Measurements from ENCODE around the gene RNASE2.
"Not testable (repeated sequence)": the region's sequence is repeated elsewhere in the genome, so short reads cannot be mapped to it uniquely, and the experiment has no call there.

DNA sequence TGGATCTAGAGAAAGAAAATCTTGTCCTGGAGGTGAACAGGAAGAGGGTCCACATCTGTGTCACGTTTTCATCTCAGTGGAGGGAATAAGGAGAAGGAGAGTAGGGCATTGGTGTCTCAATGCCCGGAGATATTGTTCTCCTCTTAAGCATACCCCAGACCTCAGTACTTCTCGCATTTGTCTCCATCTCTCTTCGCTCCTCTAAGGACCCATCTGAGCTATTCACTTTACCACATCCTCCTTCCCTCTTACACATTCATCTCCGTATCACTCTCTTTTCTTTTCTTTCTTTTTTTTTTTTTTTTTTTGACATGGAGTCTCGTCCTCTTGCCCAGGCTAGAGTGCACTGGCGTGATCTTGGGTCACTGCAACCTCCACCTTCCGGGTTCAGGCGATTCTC, 8.6 kb upstream of the RNASE2 start:
- not testable (repeated sequence) for TF ChIP-seq POLR2A (IDR thresholded peaks at IDR 0.05)
- TF ChIP-seq, protein P1, sequence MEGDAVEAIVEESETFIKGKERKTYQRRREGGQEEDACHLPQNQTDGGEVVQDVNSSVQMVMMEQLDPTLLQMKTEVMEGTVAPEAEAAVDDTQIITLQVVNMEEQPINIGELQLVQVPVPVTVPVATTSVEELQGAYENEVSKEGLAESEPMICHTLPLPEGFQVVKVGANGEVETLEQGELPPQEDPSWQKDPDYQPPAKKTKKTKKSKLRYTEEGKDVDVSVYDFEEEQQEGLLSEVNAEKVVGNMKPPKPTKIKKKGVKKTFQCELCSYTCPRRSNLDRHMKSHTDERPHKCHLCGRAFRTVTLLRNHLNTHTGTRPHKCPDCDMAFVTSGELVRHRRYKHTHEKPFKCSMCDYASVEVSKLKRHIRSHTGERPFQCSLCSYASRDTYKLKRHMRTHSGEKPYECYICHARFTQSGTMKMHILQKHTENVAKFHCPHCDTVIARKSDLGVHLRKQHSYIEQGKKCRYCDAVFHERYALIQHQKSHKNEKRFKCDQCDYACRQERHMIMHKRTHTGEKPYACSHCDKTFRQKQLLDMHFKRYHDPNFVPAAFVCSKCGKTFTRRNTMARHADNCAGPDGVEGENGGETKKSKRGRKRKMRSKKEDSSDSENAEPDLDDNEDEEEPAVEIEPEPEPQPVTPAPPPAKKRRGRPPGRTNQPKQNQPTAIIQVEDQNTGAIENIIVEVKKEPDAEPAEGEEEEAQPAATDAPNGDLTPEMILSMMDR (IDR thresholded peaks at IDR 0.05 in 4 of 5, conservative IDR thresholded peaks at IDR 0.05 in 1 of 5) = not testable (repeated sequence)
